HG02763 (cell line): ENCODE results near the gene SEPHS1.
A peak's percentile ranks its signal among the peaks of the same experiment; 100 is the strongest.
"Not testable (repeated sequence)": the region's sequence is repeated elsewhere in the genome, so short reads cannot be mapped to it uniquely, and the experiment has no call there.

Source experiments
- ATAC-seq: cut with Tn5 transposase; IDR thresholded peaks from one replicate; pipeline ENCODE4 v1.9.1; 2021; ENCODE audit warnings: mild to moderate bottlenecking, moderate library complexity; ENCODE audit not compliant: unreplicated experiment

SEPHS1 gene

DNA sequence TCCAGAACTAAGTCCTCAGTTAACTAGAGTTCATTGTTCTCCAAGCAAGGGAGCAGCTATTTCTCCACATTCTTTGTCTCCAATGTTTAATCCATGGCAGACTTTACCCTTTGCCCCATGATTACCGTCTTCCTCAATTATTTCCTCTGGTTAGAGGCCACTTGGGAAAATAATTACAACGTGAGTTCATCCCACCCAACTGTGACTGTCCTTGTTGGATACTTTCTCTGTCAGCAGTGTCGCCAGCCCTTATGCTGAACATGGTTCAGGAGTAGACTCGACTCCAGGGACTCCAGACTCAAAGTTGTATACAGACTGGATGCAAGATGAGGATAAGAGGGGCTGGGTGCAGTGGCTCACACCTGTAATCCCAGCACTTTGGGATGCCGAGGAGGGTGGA, 17.1 kb upstream of the SEPHS1 start:
- no peak for ATAC-seq

DNA sequence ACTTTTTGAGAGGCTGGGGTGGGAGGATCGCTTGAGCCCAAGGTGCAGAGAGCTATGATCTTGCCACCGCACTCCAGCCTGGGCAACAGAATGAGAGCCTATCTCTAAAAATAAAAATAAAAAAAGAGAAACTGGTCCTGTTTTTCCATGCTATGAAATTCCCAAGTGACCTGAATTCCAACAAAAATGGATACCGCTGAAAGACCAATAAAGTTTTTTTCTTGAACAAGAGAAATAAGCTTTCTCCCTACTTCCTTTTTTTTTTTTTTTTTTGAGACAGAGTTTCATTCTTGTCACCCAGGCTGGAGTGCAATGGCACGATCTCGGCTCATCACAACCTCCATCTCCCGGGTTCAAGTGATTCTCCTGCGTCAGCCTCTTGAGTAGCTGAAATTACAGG, 12.5 kb upstream of the SEPHS1 start:
- ATAC-seq: no peak

DNA sequence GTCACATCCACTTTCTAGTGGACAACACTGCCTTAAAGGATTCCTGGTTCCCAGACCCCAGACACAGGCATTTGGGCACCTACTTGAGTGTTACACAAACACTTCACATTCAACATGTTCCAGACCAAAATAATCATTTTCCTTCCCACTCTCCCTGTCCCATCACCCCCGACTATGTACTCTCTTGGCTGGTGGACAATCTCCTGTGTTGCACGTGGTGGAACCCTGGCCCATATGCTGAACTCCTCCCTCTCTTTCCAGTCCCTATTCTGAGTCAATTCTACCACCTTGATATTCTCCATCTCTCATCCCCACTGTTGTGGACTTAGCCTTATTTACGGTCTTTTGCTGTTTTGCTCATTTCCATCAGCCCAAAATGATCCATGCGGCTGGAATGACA, 8.3 kb upstream of the SEPHS1 start:
- no peak for ATAC-seq

DNA sequence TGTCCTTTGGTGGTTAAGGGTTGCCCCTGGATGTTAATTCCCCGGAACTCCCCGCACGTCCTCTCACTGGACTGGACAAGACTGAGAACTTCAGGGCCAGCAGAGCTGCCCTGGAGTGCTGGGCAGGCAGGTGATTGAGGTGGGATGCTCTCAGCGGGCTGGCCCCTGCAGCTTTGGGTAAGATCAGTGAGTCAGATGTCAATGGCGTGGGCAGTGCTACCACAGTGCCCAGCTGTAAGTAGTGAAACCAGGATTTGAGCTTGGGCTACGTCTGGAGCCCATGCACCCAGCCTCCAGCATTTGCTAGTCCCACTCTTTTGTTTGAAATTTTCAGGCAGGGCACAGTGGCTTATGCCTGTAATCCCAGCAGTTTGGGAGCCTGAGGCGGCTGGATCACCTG, 6.7 kb upstream of the SEPHS1 start:
- no peak for ATAC-seq

DNA sequence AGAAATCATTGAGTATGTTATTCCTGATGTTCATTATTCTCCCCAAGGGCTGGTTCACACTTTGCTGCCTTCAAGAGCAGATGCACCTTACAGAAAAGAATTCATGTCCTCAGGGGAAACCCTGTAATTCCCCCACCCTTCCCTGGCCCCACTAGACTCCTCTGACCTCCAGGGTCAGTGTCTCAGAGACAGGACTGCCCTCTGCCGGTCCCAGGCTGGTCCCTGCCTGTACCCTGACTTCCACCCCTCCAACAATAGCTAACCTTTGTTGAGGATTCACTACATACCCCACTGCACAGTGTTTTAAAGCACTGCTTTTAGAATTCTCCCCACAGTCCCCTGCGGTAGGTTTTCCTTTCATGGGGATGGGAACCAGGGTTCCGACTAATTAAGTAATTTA, 4.4 kb upstream of the SEPHS1 start:
- ATAC-seq: no peak

DNA sequence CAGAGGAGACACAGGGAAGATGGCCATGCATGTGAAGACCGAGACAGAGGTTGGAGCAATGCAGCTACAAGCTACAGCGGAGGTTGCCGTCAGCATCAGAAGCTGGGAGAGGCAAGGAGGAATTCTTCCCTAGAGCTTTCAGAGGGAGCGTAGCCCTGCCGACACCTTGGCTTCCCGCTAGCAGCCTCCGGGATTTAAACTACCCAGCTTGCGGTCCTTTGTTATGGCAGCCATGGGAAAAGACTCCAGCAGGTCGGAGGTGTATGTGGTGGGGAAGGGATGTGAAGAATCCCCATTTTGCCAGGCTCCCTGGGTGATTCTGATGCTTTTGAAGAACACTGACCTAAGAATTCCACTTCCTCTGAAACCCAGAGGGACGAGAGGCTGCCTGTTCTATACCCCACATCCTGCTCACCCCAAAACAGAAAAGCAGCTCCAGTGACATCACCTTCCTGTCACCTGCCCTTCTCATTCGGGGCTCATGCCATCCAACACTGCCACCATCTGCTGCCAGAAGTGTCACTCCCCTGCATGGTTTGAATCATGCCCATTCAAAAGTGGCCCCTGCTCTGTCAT, 3.3 kb upstream of the SEPHS1 start:
- no peak for ATAC-seq

DNA sequence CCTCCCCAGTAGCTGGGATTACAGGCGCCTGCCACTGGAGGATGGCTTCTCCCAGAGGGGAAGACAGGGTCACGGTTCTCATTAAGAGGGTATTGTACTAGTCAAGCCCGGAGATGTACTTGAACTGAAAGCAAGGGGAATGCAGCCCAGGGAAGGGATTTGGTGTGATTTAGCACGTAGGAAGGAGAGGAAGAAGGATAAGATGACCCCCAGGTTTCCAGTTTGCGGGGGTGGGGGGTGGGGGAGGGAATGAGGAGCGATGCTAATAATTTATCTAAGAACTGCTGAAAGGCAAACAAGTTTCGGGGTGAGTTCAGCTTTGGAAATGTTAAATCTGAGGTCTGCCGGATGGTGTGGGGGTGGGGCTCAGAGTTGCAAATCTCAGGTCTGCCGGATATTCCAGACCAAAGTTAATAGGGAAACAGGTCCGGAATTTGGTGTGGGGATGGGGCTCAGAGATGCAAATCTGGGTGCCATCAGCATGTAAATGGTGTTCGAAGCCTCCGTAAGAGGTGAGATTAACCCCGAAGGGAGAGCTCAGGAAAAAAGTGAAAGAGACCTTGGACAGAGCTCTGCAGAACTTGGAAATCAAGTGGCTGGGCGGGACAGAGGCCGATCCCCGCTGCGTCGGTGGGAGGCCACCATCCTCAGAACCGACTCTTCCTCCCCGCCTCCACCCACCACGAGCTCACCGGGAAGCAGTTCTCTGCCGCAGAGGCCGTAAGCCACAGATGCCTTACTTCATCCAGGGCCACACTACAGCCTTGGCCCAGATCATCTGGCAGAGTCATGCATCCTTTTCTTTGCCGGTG, 1.6 kb upstream of the SEPHS1 start:
- no peak for ATAC-seq

DNA sequence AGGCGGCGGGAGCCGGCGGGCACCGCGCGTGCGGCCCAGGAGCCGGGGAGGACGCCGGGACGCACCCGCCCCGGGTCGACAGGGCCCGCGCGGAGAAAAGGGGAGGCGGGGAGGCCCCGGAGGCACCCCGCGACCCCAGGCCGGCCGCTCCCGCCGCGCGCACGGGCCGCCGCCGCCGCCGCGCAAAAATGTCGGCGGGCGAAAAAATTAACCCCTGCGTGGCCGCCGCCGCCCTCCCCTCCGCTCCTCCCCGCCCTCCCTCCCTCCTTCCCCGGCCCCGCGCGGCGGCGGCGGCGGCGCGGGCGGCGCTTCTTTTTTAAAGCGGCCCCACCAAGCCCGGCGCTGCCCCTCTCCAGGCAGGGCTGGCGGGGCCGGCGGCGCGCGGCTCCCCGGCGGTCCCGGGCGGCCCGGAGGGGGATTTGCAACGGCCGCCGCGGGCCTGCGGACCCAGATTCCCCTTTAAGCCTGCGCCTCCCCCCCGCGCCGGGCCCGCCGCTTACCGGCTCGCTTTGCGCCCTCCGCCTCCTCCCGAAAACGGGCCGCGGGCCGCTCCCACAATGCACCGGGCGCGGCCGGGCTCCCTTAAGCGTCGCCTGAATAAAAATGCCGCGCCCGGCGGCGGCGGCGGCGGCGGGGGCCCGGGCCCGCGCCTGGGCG, 465 bp downstream of the SEPHS1 start:
- peak; percentile 59 for ATAC-seq

DNA sequence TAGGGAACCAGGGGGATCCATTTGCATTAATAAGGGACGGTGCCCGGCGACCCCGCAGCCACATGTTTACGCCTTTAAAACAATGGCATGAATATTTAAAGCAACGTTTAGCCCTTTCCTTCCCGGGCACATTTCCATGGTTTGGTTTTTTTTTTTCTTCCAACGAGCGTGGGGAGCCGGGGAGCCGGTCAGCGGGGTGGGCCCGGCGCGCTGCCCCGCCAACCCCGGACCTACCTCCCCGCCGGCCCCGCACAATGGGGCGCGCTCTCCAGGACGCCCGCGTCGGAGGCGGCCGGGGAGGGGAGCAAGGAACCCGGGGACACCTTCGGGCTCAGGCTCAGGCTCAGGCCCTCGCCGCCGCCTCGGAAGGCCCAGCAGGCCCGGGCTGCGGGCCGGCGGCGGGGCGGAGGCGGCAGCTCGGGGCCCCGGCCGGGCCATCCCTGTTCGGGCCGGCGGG, 1.0 kb downstream of the SEPHS1 start:
- peak; percentile 24 for ATAC-seq

DNA sequence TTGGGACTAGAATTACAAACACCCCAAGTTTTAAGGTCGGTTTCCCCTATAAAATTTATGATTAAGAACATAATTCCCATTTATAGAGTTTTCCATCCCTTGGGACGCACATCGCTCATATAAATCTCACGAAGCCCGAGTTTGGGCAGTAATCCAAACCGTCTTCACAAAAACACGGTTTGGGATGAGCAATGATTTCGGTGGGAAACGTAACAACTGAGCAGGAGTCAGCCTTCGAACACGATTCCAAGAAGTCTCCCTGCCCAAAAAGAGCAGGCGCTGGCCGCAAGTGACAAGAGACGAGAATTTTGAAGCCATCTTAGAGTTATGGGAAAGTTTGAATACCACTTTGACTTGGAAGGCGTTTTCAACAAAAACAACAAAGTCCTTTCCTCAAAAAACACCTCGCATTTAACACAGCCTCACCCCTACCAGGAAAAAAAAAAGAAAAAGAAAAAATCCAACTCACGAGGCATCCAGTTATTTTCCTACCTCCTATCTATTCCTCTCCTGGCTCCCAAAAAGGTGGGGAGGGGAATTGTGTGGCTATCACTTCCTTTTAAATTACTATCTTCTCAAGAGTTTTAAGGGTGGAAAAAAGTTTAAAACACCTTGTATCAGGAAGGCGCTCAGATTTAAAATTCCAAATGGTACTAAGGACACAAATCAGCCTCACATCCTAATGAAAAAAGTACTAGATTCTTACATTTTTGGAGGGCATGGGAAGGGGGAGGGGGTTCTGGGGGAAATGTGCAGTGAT, 1.6 kb downstream of the SEPHS1 start:
- no peak for ATAC-seq

DNA sequence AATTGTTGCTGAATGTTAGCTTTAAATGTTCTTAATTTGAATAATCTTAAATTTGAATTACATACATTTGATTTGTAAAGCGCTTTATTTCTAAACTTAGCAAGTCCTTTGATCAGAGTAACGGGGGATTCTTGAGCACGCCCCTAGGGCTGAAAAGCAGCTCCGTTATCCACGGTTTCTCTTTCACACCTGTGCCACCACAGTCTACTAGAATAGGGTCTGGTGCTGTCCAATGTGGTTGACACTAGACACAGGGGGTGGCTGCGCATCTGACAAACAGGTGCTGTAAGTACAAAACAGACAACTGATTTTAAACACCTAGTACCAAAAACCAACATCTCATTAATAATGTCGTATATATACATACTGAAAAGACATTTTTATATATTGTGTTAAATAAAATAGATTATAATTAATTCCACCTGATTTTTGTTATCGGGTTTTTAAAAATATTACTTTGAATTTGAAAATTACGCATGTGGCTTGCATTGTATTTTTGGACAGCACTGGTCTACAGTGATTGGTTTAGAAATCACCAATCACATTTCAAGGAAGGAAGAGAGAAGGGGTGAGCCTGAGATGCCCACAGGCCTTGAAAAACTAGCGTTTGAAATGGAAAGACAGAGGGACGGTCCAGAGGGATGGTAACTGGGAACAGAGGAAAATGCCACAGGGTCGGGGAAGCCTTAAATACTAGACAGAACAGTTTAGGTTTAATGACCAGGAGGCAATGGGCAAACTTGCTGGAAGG, 7.3 kb downstream of the SEPHS1 start:
- ATAC-seq: peak; percentile 93

DNA sequence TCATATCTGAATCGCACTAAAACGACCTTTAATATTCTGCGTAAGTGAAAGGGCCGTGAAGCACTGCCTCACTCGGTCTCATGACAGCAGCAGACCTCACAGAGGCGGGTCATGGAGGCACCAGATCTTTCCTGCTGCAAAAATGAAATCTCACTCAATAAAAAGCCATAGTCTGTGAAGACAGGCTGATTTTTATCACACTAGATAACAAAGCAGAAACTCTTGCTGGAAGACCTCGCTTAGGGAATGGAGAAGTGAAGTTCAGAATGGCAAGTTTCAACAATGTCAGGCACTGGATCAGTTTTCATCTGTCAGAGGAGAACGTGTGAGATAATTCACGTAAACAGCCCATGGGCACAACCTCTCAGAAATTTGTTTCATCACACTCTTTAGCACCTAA, 8.0 kb downstream of the SEPHS1 start:
- peak; percentile 9 for ATAC-seq

DNA sequence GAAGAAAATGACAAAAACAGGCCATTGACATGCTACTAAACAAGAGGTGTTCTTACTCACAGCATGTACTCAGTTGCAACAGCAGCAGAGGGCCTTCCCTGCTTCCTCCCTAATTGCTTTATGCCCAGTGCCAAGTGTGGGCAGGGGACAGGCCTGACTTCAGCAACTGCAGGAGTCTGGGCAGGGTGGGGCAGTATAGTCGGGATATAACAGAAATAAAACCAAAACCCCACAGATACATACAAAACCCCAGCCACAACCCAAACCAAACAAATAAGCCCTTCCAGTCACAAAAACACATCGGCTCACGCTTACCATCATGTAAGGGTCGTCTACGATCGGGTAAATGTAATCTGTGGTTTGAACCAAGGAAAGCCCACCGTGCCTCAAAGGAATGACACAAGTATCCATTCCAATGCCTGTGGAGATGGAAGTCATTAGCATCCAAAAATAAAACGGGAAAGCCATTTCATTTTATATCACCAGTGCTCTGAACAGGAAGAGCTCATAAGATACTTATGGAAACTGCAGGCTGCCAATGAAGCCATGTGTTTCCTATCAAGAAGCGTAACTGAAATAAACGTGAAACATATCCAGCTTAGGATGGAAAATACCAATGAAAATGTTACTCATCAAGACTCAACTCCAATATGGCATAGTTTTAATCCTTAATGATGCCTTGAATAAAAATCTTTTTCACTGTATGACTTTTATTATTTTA, 9.5 kb downstream of the SEPHS1 start:
- no peak for ATAC-seq

DNA sequence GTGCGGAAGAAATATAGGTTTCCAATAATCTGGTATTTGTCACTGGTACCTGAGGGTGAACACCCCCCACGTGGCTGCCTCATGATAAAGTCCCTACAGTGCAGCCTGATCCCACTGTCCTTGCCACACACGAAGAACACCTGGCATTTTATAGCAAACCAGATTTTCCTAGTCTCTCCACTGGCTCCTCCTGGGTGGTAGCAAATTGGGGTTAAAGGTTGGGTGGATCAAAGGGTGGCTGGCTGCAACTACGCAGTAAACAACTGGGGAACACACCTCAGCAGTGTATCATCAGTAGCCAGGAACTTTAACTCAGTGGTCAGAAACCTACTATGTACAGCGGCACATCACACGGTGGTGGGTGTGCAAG, 10.3 kb downstream of the SEPHS1 start:
- ATAC-seq: no peak

DNA sequence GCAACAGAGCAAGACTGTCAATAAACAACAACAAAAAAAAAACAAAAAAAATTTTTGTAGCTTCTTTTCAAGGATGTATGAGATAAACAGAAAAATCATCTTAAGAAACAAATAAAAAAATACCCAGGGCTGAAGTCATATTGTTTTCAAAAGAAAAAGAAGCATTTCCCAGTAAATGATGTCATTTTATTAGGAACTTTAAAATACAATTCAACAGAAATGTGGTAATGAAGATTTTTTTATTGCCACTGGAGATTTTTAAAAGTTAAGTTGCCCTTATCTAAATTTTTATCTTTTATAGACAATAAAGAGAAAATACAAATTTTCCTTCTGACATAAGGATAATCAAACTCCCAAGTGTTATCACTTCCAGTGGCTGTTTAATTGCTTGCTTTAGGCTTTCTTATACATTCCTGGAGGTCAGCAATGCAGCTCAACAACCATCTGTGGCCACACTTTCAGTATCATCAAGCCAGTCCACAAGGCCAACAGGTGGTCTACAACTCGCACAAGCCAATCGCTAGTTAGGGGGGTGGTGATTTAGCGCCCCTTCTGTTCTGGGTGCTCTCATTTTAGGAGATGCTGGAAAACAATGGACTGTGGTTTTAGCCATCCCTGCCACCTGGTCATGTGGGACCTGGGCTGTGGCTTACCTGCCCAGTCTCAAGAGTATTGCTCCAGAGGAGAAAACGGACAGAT, 10.8 kb downstream of the SEPHS1 start:
- no peak for ATAC-seq

DNA sequence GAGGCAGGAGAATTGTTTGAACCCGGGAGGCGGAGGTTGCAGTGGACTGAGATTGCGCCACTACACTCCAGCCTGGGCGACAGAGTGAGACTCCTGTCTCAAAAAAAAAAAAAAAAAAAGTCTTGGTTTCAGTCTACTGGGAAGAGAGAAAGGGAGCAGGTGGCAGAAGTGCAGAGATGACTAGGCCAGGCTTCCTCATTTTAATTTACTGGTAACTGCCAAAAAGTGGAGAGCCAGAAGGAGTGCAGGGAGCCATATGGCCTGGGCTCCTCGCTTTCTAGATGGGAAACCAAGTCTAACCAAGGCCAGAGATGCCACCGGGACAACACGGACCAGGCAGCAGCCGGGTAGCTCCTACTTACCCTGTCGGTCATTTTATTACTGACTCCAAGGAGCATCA, 12.2 kb downstream of the SEPHS1 start:
- ATAC-seq: peak; percentile 33

DNA sequence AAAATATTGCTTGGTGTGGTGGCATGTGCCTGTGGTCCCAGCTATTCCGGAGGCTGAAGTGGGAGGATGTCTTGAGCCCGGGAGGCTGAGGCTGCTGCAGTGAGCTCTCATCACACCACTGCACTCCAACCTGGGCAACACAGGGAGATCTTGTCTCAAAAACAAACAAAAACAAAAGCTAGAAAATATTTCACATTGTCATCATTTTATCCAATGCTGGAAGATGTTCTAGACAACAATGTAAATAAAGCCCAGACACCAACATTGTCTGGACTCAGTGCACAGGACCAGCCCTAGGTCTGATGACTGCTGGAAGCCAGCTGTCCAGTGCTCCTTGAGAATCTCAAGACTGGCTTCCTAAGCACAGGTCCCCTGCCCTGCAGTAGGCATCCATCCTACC, 13.5 kb downstream of the SEPHS1 start:
- no peak for ATAC-seq

DNA sequence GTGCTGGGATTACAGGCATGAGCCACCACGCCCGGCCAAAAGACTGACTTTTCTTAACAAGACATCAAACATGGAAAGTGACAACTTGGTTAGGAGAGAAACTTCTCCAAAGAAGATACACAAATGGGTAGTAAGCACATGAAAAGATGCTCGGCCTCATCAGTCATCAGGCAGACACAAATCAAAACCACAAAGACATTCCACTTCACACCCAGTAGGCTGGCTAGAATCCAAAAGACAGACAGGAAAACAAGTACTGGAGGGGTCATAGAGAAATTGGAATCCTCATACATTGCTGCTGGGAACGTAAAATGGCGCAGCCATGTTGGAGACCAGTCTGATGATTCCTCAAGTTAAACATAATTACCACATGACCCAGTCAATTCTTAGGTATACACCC, 16.4 kb downstream of the SEPHS1 start:
- no peak for ATAC-seq

DNA sequence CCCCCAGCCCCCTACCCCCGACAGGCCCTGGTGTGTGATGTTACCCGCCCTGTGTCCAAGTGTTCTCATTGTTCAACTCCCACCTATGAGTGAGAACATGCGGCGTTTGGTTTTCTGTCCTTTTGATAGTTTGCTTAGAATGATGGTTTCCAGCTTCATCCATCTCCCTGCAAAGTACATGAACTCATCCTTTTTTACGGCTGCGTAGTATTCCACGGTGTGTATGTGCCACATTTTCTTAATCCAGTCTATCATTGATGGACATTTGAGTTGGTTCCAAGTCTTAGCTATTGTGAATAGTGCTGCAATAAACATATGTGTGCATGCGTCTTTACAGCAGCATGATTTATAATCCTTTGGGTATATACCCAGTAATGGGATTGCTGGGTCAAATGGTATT, 17.1 kb downstream of the SEPHS1 start:
- ATAC-seq: not testable (repeated sequence)

DNA sequence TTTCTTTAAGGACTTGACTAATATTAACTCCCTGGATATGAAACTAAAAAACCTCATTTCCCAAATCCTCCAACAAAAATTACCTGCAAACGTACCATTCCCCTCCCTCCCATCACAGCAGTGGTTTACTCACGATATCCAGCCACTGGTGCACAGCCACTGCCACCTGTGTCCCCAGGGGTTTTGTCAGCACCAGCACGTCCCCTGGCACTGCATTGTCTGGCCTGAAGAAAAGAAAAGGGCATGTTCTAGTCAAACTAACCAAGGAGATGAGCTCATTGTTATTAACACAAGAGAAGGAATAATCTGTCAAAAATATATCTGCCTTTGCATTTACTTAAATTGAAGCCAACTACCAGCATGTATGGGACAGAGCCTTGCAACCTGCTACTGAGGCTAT, 18.5 kb downstream of the SEPHS1 start:
- no peak for ATAC-seq
